Measurements from ENCODE around the gene FHAD1. TPM values are rescaled to one million over a fixed set of nuclear protein-coding genes. Genes with fewer than 3 reads are reported as not detected.

Gene FHAD1
- total and polyA plus RNA-seq, 2 of the 13 experiments (the other 11 are each of a cell fraction or from before 2014, with no cell fraction given), result not detected

DNA sequence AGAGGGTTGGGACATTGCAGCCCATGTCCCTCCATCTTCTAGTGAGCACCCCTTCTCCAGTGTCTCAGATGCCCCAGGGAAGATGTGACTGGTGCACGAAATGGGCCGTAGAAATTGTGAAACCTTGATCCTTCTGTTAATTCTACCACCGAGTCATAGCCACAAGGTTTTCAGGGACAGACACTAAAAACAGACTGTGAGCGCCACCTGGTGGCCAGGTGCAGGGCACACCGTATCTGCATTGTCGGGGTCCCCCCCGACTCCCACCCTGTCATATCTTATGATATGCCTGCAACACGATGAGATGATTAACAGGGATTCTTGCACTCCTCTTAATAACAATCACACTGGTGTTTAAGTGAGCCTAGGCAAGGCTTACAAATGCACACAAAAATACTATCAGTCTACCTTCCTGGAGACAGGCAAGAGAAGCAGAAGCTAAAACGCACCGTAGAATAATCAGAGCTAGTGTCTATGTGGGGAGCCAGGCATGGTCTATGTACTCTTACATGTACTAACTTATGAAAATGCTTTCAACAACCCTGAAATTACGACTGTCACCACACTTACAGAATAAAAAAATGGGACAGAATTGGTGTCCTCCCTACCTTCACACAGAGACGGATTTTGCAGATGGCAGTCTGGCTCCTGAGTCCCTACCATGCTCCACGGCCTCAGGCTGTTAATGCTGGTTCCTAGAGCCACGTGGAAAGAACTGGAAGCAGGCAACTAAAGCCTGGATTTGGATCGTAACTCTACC is 57.9 kb downstream of the FHAD1 start (continued):
- TF ChIP-seq ZEB1 (IDR thresholded peaks at IDR 0.05; ENCODE audit: insufficient replicate concordance, low read depth) (peak; percentile 40), ZFP37 (CRISPR knock-in tag; IDR thresholded peaks at IDR 0.05; ENCODE audit: borderline replicate concordance) (no peak), XRCC5 (optimal IDR thresholded peaks at IDR 0.05; ENCODE audit: low read length) (peak; percentile 67), MEIS2 (CRISPR knock-in tag; IDR thresholded peaks at IDR 0.05) (peak; percentile 38; the same call in 1 of the 2 replicates), DMAP1 (CRISPR knock-in tag; IDR thresholded peaks at IDR 0.05) (no peak), SALL1 (CRISPR knock-in tag; IDR thresholded peaks at IDR 0.05) (peak; percentile 51), ERF (CRISPR knock-in tag; IDR thresholded peaks at IDR 0.05) (0 out of 2 replicates have a peak, but pooled peaks have one; percentile 24), STAG1 (CRISPR knock-in tag; IDR thresholded peaks at IDR 0.05) (peak; percentile 96), ZNF333 (CRISPR knock-in tag; IDR thresholded peaks at IDR 0.05; ENCODE audit: borderline replicate concordance) (no peak), GATAD2A (CRISPR knock-in tag; IDR thresholded peaks at IDR 0.05) (peak; percentile 49), RAD21 (CRISPR knock-in tag; IDR thresholded peaks at IDR 0.05) (peak; percentile 89)
- TF ChIP-seq, protein P1, sequence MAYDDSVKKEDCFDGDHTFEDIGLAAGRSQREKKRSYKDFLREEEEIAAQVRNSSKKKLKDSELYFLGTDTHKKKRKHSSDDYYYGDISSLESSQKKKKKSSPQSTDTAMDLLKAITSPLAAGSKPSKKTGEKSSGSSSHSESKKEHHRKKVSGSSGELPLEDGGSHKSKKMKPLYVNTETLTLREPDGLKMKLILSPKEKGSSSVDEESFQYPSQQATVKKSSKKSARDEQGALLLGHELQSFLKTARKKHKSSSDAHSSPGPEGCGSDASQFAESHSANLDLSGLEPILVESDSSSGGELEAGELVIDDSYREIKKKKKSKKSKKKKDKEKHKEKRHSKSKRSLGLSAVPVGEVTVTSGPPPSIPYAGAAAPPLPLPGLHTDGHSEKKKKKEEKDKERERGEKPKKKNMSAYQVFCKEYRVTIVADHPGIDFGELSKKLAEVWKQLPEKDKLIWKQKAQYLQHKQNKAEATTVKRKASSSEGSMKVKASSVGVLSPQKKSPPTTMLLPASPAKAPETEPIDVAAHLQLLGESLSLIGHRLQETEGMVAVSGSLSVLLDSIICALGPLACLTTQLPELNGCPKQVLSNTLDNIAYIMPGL (CRISPR knock-in tag; IDR thresholded peaks at IDR 0.05; ENCODE audit: borderline replicate concordance in 1 of 2, low read depth in 1 of 2), result 0 out of 4 replicates have a peak, but pooled peaks of 1 of the 2 experiments have one; percentile 25
- TF ChIP-seq, protein P2, sequence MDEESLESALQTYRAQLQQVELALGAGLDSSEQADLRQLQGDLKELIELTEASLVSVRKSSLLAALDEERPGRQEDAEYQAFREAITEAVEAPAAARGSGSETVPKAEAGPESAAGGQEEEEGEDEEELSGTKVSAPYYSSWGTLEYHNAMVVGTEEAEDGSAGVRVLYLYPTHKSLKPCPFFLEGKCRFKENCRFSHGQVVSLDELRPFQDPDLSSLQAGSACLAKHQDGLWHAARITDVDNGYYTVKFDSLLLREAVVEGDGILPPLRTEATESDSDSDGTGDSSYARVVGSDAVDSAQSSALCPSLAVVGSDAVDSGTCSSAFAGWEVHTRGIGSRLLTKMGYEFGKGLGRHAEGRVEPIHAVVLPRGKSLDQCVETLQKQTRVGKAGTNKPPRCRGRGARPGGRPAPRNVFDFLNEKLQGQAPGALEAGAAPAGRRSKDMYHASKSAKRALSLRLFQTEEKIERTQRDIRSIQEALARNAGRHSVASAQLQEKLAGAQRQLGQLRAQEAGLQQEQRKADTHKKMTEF (CRISPR knock-in tag; IDR thresholded peaks at IDR 0.05), result peak; percentile 31; the same call in 1 of the 2 replicates
- TF ChIP-seq, protein P3, sequence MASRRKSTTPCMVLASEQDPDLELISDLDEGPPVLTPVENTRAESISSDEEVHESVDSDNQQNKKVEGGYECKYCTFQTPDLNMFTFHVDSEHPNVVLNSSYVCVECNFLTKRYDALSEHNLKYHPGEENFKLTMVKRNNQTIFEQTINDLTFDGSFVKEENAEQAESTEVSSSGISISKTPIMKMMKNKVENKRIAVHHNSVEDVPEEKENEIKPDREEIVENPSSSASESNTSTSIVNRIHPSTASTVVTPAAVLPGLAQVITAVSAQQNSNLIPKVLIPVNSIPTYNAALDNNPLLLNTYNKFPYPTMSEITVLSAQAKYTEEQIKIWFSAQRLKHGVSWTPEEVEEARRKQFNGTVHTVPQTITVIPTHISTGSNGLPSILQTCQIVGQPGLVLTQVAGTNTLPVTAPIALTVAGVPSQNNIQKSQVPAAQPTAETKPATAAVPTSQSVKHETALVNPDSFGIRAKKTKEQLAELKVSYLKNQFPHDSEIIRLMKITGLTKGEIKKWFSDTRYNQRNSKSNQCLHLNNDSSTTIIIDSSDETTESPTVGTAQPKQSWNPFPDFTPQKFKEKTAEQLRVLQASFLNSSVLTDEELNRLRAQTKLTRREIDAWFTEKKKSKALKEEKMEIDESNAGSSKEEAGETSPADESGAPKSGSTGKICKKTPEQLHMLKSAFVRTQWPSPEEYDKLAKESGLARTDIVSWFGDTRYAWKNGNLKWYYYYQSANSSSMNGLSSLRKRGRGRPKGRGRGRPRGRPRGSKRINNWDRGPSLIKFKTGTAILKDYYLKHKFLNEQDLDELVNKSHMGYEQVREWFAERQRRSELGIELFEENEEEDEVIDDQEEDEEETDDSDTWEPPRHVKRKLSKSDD (CRISPR knock-in tag; IDR thresholded peaks at IDR 0.05; ENCODE audit: low read depth), result no peak
- TF ChIP-seq, protein P4, sequence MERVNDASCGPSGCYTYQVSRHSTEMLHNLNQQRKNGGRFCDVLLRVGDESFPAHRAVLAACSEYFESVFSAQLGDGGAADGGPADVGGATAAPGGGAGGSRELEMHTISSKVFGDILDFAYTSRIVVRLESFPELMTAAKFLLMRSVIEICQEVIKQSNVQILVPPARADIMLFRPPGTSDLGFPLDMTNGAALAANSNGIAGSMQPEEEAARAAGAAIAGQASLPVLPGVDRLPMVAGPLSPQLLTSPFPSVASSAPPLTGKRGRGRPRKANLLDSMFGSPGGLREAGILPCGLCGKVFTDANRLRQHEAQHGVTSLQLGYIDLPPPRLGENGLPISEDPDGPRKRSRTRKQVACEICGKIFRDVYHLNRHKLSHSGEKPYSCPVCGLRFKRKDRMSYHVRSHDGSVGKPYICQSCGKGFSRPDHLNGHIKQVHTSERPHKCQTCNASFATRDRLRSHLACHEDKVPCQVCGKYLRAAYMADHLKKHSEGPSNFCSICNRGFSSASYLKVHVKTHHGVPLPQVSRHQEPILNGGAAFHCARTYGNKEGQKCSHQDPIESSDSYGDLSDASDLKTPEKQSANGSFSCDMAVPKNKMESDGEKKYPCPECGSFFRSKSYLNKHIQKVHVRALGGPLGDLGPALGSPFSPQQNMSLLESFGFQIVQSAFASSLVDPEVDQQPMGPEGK (CRISPR knock-in tag; IDR thresholded peaks at IDR 0.05), result peak; percentile 69; the same call in 1 of the 2 replicates
- TF ChIP-seq, protein P5, sequence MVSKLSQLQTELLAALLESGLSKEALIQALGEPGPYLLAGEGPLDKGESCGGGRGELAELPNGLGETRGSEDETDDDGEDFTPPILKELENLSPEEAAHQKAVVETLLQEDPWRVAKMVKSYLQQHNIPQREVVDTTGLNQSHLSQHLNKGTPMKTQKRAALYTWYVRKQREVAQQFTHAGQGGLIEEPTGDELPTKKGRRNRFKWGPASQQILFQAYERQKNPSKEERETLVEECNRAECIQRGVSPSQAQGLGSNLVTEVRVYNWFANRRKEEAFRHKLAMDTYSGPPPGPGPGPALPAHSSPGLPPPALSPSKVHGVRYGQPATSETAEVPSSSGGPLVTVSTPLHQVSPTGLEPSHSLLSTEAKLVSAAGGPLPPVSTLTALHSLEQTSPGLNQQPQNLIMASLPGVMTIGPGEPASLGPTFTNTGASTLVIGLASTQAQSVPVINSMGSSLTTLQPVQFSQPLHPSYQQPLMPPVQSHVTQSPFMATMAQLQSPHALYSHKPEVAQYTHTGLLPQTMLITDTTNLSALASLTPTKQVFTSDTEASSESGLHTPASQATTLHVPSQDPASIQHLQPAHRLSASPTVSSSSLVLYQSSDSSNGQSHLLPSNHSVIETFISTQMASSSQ (IDR thresholded peaks at IDR 0.05; ENCODE audit: low read depth), result no peak
- TF ChIP-seq, protein P5 (CRISPR knock-in tag; IDR thresholded peaks at IDR 0.05; ENCODE audit: borderline replicate concordance), result no peak

All from HepG2 (cell line).